GOT3 (cell line): ENCODE measurements around the gene SLC31A1.
"Not testable (repeated sequence)": the region's sequence is repeated elsewhere in the genome, so short reads cannot be mapped to it uniquely, and the experiment has no call there.

Source experiments
- DNase-seq: peaks from one replicate; lab custom pipeline; 2025; ENCODE audit warnings: mixed read lengths; lab: John Stamatoyannopoulos, UW

Gene SLC31A1

GRCh38 chr9:113220467-113221002, 809 bp upstream of the SLC31A1 start:
- no peak for DNase-seq

GRCh38 chr9:113221800-113222481, 597 bp downstream of the SLC31A1 start:
- no peak for DNase-seq

- DNase-seq = no peak
Measured at GRCh38 chr9:113222482-113222841, 1.1 kb downstream of the SLC31A1 start.

- no peak for DNase-seq
Measured at GRCh38 chr9:113223963-113224362, 2.6 kb downstream of the SLC31A1 start.

- DNase-seq = no peak
Measured at GRCh38 chr9:113227436-113227835, 6.1 kb downstream of the SLC31A1 start.

- DNase-seq = no peak
Measured at GRCh38 chr9:113228130-113228665, 6.9 kb downstream of the SLC31A1 start.

- no peak for DNase-seq
Measured at GRCh38 chr9:113231701-113232100, 10.4 kb downstream of the SLC31A1 start.

GRCh38 chr9:113235701-113236255, 14.4 kb downstream of the SLC31A1 start:
- DNase-seq = not testable (repeated sequence)

- DNase-seq = no peak
Measured at GRCh38 chr9:113237026-113237425, 15.7 kb downstream of the SLC31A1 start.

- no peak for DNase-seq
Measured at GRCh38 chr9:113238202-113238858, 17.0 kb downstream of the SLC31A1 start.

GRCh38 chr9:113238859-113239232, 17.5 kb downstream of the SLC31A1 start:
- no peak for DNase-seq

- DNase-seq = no peak
Measured at GRCh38 chr9:113241161-113241560, 19.8 kb downstream of the SLC31A1 start.

- DNase-seq = no peak
Measured at GRCh38 chr9:113244556-113244955, 23.2 kb downstream of the SLC31A1 start.

GRCh38 chr9:113245894-113246293, 24.6 kb downstream of the SLC31A1 start:
- DNase-seq = no peak

- DNase-seq = no peak
Measured at GRCh38 chr9:113246928-113247327, 25.6 kb downstream of the SLC31A1 start.

GRCh38 chr9:113247640-113248039, 26.3 kb downstream of the SLC31A1 start:
- no peak for DNase-seq

- DNase-seq = not testable (repeated sequence)
Measured at GRCh38 chr9:113249661-113250060, 28.3 kb downstream of the SLC31A1 start.

GRCh38 chr9:113250807-113251206, 29.5 kb downstream of the SLC31A1 start:
- no peak for DNase-seq

- DNase-seq = no peak
Measured at GRCh38 chr9:113254991-113255390, 33.6 kb downstream of the SLC31A1 start.

GRCh38 chr9:113255438-113255837, 34.1 kb downstream of the SLC31A1 start:
- no peak for DNase-seq

- DNase-seq = no peak
Measured at GRCh38 chr9:113257863-113258262, 36.5 kb downstream of the SLC31A1 start.

GRCh38 chr9:113258282-113258681, 36.9 kb downstream of the SLC31A1 start:
- no peak for DNase-seq
